Kidney capillary endothelial cell (primary cell): ENCODE measurements around the gene ZIC3.
"Not testable (repeated sequence)": the region's sequence is repeated elsewhere in the genome, so short reads cannot be mapped to it uniquely, and the experiment has no call there.

Experiments used
- DNase-seq: peaks from one replicate; pipeline ENCODE4 v3.0.0-alpha.2; 2018; ENCODE audit warnings: low spot score

Gene ZIC3

DNA sequence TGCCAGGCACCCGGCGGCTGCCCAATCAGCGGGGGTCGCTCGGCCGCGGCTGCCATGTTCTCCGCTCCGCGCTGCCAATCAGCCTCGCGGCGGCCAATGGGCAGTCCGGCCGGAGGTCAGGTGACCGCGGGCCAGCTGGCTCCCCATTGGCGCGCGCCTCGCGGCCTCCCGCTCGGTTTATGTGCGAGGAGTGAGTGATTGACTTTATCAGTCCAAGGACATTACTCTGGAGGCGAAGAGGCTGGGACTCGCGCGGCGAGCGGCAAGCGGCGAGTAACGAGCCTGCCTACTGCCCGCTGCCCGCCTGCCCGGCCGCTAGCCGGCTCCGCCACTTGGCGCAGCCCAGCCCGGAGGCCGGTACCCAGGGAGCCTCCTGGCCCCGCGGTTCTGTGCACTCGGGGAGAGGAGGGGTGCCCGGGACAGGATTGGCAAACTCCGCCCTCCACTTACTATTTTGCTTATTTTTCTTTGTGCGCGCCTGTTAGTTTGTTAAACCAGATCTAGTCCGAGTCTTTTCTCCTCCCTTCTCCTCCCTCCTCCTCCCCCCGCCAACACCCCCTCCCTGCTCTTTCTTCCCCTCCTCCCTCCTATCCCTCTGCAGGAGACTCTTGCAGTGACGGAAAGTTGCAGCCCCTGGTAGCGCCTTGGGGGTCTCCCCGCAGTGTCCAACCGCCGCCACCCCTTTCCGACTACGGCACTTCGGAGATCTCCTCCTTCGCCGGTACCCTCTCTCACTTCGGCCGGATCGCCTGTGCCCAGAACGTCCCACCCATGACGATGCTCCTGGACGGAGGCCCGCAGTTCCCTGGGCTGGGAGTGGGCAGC is at the start of gene ZIC3:
TSS of gene ZIC3 (plus strand) at position 207 of the 825 bp plus-strand sequence. CDS start at position 772, 565 bp downstream.
- no peak for DNase-seq

DNA sequence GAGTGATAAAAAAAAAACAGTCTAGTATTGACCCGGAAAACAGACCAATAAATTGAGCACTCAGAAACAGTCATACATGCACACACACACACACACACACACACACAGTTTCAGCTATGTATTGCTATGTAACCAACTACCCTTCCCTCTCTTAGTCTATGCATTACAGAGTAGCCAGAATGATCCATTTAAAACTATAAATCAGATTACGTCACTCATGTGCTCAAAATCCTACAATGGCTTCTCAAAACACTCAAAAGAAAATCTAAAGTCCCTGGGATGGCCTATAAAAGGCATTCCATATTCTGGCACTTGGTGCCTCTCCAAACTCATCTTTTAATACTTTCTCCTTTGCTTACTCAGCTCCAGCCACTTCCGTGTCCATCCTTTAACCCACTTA is 46.5 kb upstream of the ZIC3 start:
- no peak for DNase-seq

DNA sequence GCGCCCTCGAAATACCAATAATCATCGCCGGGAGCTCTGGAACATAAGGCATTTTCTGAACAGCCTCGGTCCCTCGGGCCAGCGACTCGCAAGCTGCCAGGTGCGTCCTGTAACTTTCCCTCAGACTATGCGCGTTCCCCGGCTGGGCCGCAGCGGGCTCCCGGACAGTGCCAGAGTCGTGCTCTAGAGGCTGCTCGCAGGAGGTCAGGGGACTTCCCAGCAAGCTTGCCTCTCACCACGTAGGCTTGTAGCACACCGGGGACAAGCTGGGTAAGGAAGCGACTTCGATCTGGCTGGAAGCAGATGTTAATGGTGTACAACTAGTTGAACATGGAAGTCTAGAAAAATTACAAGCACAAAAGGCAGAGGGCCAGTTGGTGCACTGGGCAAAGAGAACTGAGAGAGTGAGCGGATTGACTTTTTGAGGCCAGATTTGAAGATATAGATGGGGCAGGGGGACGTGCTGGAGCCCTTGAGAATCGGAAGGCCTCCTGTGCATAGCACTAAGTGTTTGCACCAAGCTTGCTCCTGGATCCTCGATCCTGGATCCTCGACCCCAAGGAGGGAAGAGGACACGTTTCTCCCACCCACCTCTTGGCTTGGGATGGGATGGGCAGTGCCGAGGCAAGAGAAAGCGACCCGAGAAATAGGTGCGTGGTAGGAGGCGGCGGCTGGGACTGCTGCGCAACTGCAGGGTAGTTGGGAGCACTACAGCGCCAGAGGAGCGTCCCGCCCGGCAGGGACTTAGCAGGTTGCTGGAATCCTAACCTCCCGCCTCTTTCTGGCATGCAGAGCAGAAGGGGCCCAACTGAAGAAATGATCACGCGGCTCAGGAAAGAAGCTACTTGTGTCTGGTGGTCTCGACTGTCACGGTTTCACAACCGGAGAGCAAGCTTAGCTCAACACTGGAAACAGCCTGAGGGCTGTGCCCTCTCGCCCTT is 19.9 kb upstream of the ZIC3 start:
- DNase-seq = no peak

DNA sequence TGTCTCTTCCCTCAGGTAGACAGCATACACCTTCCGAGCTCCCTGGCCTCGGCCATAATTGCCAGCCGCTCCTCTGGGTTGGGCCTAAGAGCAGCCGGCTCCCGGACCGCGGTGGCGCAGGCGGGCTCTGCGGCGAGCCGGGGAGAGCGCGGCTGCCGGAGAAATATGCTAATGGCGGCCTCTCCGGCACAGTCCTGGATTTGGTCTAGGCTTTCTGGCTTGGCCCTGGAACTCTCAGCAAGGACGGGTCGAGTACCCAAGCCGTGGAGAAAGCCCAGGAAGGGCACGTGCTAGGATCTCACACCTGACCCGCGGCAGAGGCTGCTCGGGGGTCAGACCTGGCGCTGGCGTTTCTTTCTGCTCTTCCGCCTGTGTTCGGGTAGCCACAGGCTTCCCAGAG is 18.6 kb upstream of the ZIC3 start:
- no peak for DNase-seq

DNA sequence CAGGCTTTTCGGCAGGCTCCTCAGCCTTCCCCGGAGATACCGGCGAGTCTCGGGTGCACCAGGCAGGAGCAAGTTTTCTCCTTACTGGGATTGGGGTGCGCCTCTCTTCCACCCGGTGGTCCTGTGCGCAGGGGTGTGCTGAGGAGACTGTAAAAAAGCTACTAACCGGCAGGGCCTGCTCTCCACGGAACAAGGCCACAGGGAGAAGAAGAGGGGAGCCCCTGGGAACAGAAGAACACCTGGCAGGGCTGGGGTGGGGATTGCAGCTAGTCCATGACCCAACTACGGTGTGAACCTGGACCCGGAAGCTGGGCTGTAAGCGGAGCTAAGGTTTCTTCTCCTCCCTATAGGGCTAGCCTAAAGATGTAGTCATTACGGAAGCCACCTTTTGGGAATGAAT is 17.7 kb upstream of the ZIC3 start:
- DNase-seq = no peak

DNA sequence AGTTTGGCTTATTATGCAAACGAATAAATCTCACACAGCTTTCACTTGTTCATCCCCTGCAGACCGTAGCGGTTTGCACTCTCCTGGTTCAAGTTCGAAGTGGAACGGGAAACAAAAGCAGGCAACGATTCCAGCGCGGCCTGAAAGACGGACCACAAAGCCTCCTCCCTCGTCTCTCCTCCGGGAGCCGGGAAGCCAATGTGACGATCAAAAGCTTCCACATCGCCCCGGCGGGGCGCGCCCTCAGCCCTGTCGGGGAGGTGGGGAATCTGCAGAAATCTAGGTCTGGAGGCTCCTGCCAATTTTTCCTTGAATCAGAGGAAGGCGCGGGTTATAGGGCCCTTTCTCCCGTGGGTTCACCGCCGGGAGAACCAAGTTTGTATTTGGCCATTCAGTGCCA is 16.9 kb upstream of the ZIC3 start:
- no peak for DNase-seq

DNA sequence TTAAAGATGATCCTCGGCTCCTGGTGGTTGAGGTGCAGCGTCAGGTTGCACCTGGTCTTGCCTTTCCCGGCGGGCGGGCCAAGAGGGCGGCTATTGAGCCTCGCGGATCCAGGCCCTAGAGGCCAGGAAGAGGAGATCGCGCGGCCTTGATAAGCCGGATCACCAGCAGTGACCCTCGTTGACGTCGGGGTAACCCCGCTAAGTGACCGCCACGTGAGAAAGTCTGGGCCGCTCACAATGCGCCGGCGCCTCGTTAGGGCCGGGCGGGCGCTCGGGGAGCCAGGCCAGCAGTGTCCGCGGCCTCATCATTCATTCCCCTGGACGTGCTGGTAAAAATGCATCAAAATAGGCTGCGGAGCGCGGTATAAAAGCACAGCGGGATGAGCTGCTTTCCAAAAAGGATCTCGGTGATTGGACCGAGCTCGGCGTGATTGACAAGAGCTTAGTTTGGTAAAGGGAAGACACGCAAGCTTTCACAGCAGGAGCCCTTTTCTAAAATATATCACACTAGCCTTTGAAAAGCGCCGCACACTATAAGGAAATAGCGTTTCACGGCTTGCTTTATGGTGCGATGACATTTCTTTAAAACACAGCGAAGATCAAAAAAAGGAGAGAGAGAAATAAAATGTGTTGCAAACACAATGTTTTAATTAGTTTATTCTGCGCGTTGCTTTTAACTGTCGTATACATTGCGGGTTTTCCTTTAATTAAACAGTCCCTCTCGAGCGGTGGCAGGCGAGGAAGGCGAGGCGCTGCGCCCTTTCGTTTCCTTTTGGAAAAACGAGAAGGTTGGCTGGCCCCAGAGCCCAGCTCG is 15.9 kb upstream of the ZIC3 start:
- no peak for DNase-seq

DNA sequence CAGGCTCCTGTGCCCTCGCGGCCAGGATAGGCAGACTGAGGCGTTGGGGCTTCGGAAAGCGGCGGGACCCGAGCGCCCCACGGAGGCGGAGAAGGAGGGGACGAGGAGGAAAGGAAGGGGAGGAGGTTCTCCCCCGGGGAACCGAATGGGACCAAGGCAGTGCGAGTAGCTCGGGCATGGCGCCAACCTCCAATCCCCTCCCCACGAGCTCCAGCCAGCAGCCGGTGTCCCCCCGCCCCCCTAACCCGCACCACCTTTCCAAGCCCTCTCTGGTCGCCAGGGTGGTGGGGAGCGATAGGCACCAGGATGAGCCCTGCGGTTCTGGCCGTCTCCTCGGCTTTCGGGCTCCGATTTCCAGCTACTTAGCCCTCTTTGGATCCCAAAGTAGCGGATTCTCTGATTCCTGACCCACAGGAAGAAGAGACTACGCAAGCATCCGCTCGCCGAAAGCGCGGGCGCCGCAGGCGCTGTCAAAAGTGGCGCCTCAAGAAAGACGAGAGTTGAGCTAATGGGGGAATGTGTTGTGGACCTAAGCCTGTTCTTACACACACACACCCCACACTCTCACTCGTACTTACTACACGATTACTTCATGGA is 15.2 kb upstream of the ZIC3 start:
- no peak for DNase-seq

DNA sequence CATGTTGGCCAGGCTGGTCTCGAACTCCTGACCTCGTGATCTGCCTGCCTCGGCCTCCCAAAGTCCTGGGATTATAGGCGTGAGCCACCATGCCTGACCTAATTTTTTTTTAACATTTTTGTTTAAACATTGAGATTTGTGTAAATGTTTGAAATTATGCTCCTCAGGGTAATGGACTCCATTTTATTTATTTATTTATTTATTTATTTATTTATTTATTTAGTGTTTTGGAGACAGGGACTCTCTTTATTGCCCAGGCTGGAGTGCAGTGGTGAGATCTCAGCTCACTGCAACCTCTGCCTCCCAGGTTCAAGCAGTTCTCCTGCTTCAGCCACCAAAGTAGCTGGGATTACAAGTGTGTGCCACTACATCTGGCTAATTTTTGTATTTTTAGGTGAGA is 13.8 kb upstream of the ZIC3 start:
- DNase-seq = not testable (repeated sequence)

DNA sequence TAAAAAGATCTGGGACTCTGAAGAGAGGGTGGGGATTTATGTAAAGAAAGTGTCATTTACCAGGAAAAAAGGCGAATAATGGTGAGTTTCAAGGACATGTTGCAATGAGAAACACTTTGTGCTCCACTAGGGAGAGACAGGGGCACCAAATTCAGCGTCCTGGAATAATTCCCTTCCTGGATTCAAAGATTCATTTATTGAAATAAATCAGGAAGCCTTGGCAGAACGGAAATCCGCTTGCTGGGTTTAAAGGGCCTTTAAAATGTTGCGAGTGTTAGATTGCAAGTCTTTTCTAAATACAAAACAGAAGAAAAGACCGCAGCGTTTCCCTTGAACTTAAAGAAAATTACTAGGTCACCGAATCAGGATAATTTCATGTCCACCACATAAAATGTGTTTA is 3.8 kb upstream of the ZIC3 start:
- DNase-seq = no peak

DNA sequence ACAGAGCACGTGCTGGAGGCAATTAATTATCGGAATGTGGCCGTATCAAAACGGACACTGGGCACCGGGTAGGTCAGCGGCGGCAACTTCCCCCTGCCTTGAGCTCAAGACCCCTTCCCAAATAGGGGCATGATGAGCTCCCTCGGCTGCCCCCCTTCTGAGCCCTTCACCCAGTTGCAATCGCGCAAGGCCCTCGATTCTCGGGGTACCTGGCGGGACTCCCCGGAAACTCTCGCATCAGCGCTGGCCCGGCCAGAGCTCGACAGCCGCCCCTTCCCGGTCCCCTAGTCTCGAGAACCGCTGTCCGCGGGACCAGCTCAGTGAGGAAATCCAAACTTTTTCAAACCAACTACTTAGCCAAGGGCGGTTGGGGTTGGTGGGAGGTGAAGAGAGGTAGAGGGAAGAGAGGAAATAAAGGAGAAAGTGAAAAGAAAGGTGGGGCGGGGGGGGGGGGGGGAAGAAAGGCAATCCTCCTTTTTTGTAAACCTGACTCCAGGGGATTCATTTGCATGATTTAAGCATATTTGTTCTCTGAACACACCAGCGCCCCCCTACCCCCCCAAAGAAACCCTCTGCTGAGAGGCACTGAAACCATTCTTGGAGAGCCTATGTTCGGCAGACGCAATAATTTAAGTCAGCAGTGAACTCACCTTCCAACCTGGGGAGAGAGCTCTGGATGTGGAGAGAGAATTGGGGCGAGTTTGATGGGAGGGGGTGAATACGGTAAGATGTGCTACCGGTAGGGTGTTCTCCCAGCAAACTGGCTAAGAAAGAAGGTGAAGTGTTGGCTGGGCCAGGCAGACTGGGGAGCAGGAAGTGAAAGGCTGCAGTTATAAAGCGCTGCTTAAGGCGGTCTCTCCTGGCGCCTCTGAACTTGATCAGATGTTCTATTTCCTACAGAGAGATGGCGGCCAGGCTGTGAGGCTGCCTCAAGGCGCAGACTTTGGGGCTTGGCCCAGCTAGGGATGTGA is 2.0 kb upstream of the ZIC3 start:
- no peak for DNase-seq

DNA sequence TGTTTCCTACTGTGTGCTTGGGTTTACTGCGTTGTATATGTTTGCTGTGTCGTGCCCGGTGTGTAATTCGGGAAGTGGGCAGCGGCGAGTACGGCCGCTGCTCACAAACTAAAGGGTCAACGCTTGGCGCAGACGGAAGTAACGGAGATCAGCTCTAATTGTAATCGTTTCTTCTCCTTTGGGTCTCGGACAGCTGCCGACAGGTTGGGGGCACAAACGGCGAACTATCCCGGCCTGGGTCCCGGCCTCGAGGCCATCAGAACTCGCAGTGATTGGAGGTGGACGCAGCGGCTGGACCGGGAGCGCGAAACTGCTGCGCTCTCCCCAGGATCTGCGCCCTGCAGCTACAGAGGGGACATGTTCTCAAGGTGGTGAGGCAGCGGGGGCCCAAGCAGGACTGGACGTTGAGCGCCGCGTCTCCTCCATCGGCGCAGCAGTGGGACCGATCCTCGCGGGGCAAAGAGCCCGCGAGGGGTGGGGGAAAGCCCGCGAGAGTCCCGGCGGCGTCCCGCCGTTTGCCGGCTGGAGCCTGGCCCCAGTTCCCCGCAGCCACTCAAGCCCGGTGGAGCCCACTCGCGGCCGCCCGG is 516 bp upstream of the ZIC3 start:
- no peak for DNase-seq

DNA sequence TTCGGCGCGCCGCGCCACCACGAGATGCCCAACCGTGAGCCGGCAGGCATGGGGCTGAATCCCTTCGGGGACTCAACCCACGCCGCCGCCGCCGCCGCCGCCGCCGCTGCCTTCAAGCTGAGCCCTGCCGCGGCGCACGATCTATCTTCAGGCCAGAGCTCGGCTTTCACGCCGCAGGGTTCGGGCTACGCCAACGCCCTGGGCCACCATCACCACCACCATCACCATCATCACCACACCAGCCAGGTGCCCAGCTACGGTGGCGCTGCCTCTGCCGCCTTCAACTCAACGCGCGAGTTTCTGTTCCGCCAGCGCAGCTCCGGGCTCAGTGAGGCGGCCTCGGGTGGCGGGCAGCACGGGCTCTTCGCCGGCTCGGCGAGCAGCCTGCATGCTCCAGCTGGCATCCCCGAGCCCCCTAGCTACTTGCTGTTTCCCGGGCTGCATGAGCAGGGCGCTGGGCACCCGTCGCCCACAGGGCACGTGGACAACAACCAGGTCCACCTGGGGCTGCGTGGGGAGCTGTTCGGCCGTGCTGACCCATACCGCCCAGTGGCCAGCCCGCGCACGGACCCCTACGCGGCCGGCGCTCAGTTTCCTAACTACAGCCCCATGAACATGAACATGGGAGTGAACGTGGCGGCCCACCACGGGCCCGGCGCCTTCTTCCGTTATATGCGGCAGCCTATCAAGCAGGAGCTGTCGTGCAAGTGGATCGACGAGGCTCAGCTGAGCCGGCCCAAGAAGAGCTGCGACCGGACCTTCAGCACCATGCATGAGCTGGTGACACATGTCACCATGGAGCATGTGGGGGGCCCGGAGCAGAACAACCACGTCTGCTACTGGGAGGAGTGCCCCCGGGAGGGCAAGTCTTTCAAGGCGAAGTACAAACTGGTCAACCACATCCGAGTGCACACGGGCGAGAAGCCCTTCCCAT is 1.1 kb downstream of the ZIC3 start:
- no peak for DNase-seq

DNA sequence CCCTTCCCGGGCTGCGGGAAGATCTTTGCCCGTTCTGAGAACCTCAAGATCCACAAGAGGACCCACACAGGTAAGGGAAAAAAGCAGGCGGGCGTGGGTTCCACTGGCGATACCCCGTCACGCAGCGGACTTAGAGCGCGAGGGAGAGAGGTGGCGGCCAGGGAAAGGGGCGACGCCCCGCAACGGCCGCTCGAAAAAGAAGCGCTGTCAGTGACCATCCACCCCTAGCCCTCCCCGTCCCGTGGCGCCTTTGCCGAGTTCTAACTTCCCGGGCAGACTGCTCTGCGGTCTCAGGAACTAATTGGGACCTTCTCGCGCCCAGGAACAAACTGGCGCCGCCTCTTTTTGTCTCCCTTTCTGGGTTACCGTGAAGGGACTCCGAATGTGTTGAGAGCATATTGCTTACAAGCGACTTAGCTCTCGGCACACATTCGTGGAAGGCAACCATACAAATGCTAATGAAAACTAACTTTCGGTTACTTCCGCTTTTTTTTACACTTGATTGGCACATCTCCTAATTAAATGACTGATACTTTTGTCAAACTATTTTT is 1.8 kb downstream of the ZIC3 start:
- DNase-seq = no peak

DNA sequence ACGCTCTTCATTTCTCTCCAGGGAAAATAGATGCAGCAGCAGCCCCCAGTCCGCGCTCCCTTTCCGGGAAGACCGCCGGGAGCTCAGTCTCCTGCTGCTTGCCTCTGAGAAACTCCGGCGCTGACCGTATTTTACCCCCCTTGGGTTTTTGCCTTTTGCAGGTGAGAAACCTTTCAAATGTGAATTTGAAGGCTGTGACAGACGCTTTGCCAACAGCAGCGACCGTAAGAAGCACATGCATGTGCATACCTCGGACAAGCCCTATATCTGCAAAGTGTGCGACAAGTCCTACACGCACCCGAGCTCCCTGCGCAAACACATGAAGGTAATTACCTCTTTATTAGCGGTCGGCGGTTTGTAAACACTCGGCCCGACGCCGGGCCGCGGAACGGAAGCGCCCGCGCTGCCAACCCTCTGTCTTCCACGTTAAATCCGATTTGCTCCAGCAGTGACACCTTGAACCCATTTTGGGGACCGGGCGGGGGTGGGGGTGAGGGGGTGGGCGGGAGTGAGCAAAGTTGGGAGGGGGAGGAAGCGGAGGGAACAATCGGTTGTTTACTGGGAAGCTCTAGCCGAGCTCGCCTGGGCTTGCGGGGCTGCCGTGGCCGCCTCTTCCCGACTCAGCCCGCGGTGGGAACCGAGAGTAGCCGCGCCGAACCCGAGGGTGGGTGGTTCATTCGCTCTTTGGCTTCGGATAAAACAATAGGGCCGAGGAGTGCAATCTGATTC is 3.0 kb downstream of the ZIC3 start:
- DNase-seq = no peak

DNA sequence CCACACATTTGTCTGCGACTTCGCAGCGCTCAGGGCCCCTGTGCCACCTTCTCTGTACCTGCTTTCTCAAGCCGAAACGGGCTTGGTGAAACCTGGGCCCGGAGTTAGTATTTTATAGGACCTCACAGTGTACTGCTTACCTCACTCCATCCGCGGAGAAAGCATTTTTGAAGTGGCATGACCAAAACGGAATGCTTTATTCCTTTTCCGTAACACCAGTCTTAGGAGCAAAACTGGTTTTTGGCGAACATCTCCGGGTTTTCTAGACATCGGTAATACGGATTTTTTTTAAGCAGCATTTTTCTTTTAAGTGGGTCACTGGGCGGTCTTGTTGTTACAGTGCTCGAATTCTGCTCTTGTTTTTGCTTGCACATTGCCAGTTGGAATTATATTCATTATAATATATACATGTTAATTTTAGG is 3.6 kb downstream of the ZIC3 start:
- DNase-seq = no peak

DNA sequence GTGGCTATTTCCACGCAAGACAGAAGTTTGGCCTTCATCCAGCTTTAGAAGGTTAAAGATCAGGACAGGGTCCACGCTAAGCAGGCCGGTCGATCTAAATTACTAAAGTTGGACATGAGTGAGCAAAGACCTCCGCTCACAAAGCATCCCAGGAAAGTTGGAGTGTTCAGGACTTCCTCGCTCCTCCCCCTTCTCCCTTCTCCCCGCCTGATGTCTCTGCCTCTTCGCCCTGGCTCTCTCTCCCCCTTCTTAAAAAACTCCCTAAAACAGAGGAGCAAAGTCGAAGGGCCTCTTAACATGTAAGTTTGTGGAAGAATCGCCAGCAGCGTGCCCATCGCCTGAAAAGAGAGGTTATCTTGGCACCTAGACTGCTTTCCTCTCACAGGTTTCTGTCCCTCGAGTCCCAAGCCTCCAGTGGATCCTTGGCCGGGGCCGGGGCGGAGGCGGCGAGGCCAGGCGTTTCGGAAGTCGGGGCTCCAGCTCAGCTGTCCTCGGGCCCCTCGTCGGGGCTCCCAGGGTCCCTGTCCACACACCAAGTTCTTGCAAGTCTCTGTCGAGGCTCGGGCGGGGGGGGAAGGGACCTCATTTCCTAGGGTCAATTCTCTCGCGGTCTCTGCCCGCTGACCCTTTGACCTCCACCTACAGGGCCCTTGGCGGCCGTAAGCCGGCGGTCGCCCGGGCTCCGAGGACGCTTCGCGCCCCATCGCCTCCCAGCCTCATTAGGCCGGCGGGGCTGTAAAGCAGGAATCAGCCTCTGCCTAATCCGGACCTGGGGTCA is 7.6 kb downstream of the ZIC3 start:
- no peak for DNase-seq
